BE2C (cell line): ENCODE results near the gene CTDSP2.

ENCODE experiments used
- DNase-seq: peaks from one replicate; pipeline ENCODE4 v3.0.0-alpha.2; 2020
- H3K27me3 ChIP-seq: fragments of 250-450 bp; sonication (Bioruptor Pico); 2 replicates; pipeline ENCODE4 v1.5.1; 2020; ENCODE audit warnings: mild to moderate bottlenecking
- H3K36me3 ChIP-seq: fragments of 250-450 bp; sonication (Bioruptor Pico); 2 replicates; pipeline ENCODE4 v1.5.1; 2020; ENCODE audit warnings: mild to moderate bottlenecking
- H3K4me1 ChIP-seq: fragments of 250-450 bp; sonication (Bioruptor Pico); 2 replicates; pipeline ENCODE4 v1.5.1; 2020
- H3K4me3 ChIP-seq: 2 replicates; pipeline ENCODE4 v1.5.1; 2011; ENCODE audit warnings: low read depth, low read length
- H3K9me3 ChIP-seq: fragments of 250-450 bp; sonication (Bioruptor Pico); 2 replicates; pipeline ENCODE4 v1.5.1; 2020
- TF ChIP-seq, protein P1 (sequence below): IDR thresholded peaks from 2 replicates; pipeline ENCODE4 v1.5.1; 2012; ENCODE audit warnings: mild to moderate bottlenecking, low read depth, low read length

Gene CTDSP2

DNA sequence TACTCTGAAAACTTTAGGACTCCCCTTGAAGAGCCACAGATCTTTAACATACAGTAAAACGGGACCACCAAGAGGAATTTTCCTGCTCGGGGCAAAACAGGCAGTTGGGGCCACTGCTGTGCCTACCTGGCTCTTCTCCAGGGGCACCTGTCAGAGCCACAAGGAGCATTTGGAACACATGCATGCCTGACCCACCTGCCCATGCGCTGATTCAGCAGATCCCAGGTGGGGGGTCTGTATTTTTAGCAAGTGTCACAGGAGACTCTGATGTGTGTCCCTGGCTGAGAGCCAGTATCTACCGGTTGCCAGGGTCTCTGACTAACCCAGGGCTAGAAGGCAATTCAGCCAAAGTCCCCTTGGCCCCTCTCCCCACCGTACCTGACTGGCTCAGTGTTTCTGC is 6.5 kb downstream of the CTDSP2 start:
- no peaks in the 10 kb centered on the region for H3K9me3 ChIP-seq
- TF ChIP-seq, protein P1, sequence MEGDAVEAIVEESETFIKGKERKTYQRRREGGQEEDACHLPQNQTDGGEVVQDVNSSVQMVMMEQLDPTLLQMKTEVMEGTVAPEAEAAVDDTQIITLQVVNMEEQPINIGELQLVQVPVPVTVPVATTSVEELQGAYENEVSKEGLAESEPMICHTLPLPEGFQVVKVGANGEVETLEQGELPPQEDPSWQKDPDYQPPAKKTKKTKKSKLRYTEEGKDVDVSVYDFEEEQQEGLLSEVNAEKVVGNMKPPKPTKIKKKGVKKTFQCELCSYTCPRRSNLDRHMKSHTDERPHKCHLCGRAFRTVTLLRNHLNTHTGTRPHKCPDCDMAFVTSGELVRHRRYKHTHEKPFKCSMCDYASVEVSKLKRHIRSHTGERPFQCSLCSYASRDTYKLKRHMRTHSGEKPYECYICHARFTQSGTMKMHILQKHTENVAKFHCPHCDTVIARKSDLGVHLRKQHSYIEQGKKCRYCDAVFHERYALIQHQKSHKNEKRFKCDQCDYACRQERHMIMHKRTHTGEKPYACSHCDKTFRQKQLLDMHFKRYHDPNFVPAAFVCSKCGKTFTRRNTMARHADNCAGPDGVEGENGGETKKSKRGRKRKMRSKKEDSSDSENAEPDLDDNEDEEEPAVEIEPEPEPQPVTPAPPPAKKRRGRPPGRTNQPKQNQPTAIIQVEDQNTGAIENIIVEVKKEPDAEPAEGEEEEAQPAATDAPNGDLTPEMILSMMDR = no peak
- peak overlapping the region; percentile 31 for H3K4me3 ChIP-seq
- no peaks in the 10 kb centered on the region for H3K27me3 ChIP-seq
- no peak for DNase-seq
- no peaks in the 10 kb centered on the region for H3K36me3 ChIP-seq
- H3K4me1 ChIP-seq = peaks cover 47% of the 10 kb centered on the region

DNA sequence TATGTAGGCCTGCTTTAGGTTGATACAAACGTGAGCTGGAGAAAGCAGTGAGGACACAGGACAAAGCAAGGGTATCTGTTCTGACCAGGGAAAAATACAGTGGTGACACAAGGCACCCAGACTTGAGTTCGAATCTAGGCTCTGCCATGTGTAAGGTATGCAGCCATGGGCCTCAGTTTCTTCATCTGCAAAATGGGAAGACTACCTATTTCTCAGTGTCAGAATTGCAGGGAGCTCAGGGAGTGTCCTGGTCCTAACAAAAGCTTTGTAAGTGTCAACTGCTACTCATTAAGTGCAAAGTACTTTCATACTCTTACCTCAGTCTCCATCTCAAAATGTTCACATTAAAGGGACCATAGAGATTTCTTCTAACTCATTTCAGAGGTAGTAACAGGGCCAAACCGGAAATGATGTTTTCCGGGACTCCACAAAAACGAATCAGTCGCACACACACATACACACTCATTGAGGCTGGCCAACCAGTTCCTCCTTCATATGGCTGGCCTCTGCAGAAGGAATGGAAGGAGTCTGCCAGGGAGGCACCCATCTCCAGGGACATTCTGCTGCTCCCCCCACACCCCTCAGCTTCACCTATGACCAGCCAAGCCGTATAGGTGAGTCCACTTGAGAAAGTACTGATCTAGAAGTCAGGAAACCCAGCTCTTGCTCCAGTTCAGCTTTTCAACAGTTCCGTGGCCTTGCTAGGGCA is 7.8 kb downstream of the CTDSP2 start:
- H3K4me1 ChIP-seq = peaks cover 51% of the 10 kb centered on the region
- no peaks in the 10 kb centered on the region for H3K9me3 ChIP-seq
- H3K4me3 ChIP-seq = no peak overlapping the region
- H3K36me3 ChIP-seq = no peaks in the 10 kb centered on the region
- TF ChIP-seq, protein P1 = no peak
- H3K27me3 ChIP-seq = no peaks in the 10 kb centered on the region
- no peak for DNase-seq

DNA sequence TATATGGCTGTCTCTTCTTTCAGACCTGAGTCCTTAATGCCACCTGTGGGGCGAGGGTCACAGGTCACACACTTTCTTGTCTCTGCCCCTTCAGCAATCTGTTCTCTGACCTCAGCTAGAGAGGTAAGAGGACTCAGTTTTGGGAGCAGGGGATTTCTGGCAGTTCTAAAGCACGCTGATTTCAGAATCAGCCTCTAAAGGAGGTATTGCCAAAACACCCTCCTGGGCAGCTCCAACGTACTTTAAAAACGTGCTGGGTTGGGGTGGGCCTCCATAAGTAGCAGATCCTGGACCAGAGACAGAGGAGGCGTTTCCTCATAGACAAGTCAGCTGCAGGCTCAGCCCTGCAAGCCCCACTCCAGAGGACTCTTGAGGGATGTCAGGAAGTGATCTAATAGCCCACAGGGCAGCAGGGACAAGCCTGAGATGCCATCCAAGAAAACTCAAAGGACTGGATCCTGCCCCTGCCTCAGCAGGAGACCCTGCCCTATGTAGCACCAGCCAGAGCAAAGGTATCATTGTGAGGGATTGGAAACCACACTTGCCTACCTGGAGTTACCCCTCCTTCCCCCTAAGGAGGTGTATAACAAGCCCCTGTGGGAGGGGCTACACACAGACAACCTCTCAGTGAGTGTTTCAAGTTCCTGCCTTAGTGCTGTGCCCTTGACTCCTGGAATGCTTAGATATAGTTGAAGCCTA is 8.5 kb downstream of the CTDSP2 start:
- H3K4me3 ChIP-seq = no peak overlapping the region
- no peaks in the 10 kb centered on the region for H3K9me3 ChIP-seq
- H3K27me3 ChIP-seq = no peaks in the 10 kb centered on the region
- H3K36me3 ChIP-seq = no peaks in the 10 kb centered on the region
- TF ChIP-seq, protein P1 = no peak
- H3K4me1 ChIP-seq = peaks cover 47% of the 10 kb centered on the region
- DNase-seq = no peak

DNA sequence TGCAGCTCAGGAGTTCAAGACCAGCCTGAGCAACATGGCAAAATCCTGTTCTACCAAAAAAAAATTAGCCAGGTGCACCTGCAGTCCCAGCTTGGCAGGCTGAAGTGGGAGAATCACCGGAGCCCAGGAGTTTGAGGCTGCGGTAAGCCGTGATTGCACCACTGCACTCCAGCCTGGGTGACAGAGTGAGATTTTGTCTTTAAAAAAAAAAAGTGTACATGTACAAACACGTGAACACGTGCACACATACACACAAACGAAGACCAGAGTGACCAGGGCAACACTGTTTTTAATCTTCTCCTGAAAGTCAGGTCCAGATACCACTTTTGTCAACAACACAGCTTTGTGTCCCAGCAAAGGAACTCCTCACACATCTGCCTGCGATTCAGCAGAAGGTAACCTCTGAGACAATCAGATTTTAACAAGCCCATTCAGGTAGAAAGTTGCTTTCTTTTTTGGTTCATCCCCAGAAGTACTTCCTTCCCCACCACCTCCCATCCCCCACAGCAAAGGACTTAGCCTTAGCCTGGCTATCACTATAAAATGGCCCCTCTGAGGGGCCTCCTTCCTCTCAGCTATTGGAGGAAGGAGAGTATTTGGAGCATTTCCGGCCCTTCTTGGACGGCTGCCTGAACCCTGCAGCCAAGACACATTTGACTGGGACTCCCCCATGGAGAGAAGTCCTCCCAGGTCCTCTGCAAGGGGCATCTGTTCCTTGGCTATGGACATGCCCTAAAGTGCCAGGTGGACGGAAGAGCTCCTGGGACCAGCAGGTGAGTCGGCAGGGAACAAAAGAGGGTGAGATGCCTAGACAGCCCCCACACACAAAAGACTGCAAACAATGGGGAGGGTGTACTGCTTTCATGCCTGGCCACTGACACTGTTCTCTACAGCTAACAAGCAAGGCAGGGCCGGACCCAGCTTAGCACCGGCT is 9.8 kb downstream of the CTDSP2 start:
- Histone ChIP-seq H3K27me3 (no peaks in the 10 kb centered on the region), H3K9me3 (no peaks in the 10 kb centered on the region), H3K4me3 (no peak overlapping the region), H3K36me3 (no peaks in the 10 kb centered on the region), H3K4me1 (peaks cover 36% of the 10 kb centered on the region)
- TF ChIP-seq, protein P1 = no peak
- no peak for DNase-seq

DNA sequence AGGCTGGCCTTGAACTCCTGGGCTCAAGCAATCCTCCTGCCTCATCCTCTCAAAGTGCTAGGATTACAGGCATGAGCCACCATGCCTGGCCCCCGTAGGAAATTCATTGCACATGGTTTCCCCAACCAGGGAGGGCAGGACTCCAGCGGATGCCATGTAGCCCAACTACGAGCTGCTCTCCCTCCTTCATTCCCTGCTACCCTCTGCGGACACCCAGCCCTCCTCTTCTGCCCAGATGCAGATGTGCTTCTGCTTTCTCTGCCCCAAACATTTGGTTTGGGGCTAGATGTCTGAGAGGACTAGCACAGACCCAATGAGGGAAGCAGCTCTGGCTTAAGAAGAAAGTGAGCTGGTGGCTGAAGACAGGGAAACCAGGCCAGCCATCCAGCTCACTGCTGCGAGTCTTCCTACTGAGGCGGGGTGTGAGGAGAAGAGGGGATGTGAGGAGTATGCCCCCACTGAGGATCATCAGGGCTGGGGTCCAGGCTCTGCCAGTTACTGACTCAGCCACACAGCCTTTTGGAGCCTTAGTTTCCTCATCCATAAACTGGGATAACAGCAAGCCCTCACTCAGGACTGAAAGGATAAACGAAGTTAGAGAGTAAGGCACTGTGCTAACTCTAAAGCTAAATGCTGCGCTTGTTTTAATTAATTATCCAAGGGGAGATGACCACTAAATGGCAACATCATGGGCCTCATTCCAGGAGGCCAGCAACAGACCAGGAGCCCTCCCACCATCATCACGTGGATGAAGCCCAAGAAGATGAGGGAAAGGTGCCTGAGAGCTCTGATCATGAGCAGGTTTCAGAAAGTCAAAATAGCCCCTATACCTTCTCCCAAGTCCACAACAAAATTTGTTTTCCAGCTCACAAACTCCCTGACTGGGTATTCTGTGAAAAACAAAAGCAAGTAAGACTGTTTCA is 10.9 kb downstream of the CTDSP2 start:
- Histone ChIP-seq H3K27me3 (no peaks in the 10 kb centered on the region), H3K9me3 (no peaks in the 10 kb centered on the region), H3K36me3 (no peaks in the 10 kb centered on the region), H3K4me1 (peaks cover 34% of the 10 kb centered on the region), H3K4me3 (no peak overlapping the region)
- DNase-seq = no peak
- TF ChIP-seq, protein P1 = no peak
